Kidney epithelial cell (primary cell): ENCODE data around the gene ROR2. TPM values are rescaled to one million over a fixed set of nuclear protein-coding genes. Genes with fewer than 3 reads are reported as not detected.
A peak's percentile ranks its signal among the peaks of the same experiment; 100 is the strongest.

Experiments used
- DNase-seq: peaks from one replicate; pipeline ENCODE4 v3.0.0-alpha.2; 2010; ENCODE audit warnings: low read depth
- H3K27me3 ChIP-seq: 2 replicates; pipeline ENCODE4 v1.6.0; 2011; ENCODE audit warnings: low read length; ENCODE audit not compliant: control insufficient read depth, insufficient read depth
- H3K36me3 ChIP-seq: 2 replicates; pipeline ENCODE4 v1.5.1; 2011; ENCODE audit warnings: low read length; ENCODE audit not compliant: control insufficient read depth, insufficient read depth
- H3K4me3 ChIP-seq: 2 replicates; pipeline ENCODE4 v1.5.1; 2011; ENCODE audit warnings: low read depth, mild to moderate bottlenecking, control low read depth, low read length
- CTCF ChIP-seq: IDR thresholded peaks from 2 replicates; pipeline ENCODE4 v1.5.1; 2011; ENCODE audit warnings: mild to moderate bottlenecking, moderate library complexity, low read length, control low read depth, inconsistent platforms; ENCODE audit not compliant: insufficient read depth, poor library complexity, severe bottlenecking
- total RNA-seq: library from RNA; depleted of rRNA; stranded (reverse); fragments of >200 nt; gene quantifications from 2 replicates; pipeline ENCODE4 v1.2.3, GENCODE V29; 2015

ROR2 gene
- total RNA-seq, 1 donor from 2014 or later: 1.2 TPM

GRCh38 chr9:91734371-91734981 lies 215.6 kb downstream of the ROR2 start:
- no peaks in the 10 kb centered on the region for H3K27me3 ChIP-seq
- H3K36me3 ChIP-seq: no peaks in the 10 kb centered on the region
- no peak overlapping the region for H3K4me3 ChIP-seq
- no peak for DNase-seq
- TF ChIP-seq CTCF: peak; percentile 97

- TF ChIP-seq CTCF: no peak
- no peak for DNase-seq
- no peaks in the 10 kb centered on the region for H3K36me3 ChIP-seq
- H3K4me3 ChIP-seq: no peak overlapping the region
- no peaks in the 10 kb centered on the region for H3K27me3 ChIP-seq
These were observed 216.9 kb downstream of the ROR2 start for GRCh38 chr9:91733006-91733624.

- Histone ChIP-seq H3K27me3 (no peaks in the 10 kb centered on the region), H3K36me3 (no peaks in the 10 kb centered on the region), H3K4me3 (no peak overlapping the region)
- no peak for DNase-seq
- no peak for TF ChIP-seq CTCF
These were observed 217.6 kb downstream of the ROR2 start for GRCh38 chr9:91732187-91733005.

GRCh38 chr9:91730806-91731205 lies 219.2 kb downstream of the ROR2 start:
- Histone ChIP-seq H3K4me3 (no peak overlapping the region), H3K36me3 (no peaks in the 10 kb centered on the region), H3K27me3 (no peaks in the 10 kb centered on the region)
- TF ChIP-seq CTCF: no peak
- DNase-seq: no peak

GRCh38 chr9:91729558-91729842 lies 220.5 kb downstream of the ROR2 start:
- H3K36me3 ChIP-seq: no peaks in the 10 kb centered on the region
- H3K27me3 ChIP-seq: no peaks in the 10 kb centered on the region
- H3K4me3 ChIP-seq: no peak overlapping the region
- TF ChIP-seq CTCF: no peak
- DNase-seq: no peak
